ENCODE results near the gene FGF6.

- no peak for TF ChIP-seq CTCF (IDR thresholded peaks at IDR 0.05; ENCODE audit: low read length)
- TF ChIP-seq EZH2 (IDR thresholded peaks at IDR 0.05; ENCODE audit: borderline replicate concordance, low read length), result no peak
Observed at GRCh38 chr12:4445156-4446101, at the start of gene FGF6.

All from OCI-LY1 (cell line).